GM12801 (cell line): ENCODE results near the gene NMB.

Experiments used
- TF ChIP-seq, protein P1 (sequence below): IDR thresholded peaks from one replicate; pipeline ENCODE4 v1.5.1; 2011; ENCODE audit warnings: control low read depth; ENCODE audit not compliant: insufficient read length; ENCODE audit errors: extremely low read depth

The NMB gene

DNA sequence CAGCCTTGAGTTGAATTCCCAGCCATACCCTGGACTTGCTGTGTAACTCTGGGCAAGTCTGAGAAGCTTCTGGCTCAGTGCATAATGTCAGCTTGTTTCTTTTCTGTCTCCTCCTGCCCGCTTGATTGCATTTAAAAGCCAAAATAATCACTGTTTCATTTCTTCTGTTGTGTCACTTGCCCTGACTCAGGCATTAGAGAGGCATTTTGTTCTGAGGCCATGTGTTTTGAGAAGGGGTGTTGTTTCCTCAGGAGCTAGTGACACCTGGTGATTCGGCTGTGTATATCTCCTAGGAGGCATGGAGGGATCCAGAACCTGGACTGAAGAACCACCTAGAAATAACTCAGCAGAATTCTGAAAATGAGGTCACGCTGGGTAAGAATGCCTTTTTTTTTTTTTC, 19.9 kb downstream of the NMB start:
- TF ChIP-seq, protein P1, sequence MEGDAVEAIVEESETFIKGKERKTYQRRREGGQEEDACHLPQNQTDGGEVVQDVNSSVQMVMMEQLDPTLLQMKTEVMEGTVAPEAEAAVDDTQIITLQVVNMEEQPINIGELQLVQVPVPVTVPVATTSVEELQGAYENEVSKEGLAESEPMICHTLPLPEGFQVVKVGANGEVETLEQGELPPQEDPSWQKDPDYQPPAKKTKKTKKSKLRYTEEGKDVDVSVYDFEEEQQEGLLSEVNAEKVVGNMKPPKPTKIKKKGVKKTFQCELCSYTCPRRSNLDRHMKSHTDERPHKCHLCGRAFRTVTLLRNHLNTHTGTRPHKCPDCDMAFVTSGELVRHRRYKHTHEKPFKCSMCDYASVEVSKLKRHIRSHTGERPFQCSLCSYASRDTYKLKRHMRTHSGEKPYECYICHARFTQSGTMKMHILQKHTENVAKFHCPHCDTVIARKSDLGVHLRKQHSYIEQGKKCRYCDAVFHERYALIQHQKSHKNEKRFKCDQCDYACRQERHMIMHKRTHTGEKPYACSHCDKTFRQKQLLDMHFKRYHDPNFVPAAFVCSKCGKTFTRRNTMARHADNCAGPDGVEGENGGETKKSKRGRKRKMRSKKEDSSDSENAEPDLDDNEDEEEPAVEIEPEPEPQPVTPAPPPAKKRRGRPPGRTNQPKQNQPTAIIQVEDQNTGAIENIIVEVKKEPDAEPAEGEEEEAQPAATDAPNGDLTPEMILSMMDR = no peak

DNA sequence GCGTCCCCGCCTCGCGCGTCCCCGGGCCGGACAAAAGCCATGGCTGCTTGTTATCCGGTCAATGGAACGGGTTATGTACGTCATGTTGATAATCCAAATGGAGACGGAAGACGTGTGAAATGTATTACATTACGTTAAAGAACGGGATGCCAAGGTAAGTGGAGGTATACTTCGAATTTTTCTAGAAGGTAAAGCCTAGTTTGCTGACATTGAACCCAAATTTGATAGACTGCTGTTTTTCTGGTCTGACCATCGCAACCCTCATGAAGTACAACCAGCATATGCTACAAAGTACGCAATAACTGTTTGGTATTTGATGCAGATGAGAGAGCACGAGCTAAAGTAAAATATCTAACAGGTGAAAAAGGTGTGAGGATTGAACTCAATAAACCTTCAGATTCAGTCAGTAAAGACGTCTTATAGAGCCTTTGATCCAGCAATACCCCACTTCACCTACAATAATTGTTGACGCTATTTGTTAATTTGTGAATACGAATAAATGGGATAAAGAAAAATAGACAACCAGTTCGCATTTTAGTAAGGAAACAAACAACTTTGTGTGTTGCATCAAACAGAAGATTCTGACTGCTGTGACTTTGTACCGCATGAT, 23.7 kb downstream of the NMB start:
- TF ChIP-seq, protein P1 = no peak

DNA sequence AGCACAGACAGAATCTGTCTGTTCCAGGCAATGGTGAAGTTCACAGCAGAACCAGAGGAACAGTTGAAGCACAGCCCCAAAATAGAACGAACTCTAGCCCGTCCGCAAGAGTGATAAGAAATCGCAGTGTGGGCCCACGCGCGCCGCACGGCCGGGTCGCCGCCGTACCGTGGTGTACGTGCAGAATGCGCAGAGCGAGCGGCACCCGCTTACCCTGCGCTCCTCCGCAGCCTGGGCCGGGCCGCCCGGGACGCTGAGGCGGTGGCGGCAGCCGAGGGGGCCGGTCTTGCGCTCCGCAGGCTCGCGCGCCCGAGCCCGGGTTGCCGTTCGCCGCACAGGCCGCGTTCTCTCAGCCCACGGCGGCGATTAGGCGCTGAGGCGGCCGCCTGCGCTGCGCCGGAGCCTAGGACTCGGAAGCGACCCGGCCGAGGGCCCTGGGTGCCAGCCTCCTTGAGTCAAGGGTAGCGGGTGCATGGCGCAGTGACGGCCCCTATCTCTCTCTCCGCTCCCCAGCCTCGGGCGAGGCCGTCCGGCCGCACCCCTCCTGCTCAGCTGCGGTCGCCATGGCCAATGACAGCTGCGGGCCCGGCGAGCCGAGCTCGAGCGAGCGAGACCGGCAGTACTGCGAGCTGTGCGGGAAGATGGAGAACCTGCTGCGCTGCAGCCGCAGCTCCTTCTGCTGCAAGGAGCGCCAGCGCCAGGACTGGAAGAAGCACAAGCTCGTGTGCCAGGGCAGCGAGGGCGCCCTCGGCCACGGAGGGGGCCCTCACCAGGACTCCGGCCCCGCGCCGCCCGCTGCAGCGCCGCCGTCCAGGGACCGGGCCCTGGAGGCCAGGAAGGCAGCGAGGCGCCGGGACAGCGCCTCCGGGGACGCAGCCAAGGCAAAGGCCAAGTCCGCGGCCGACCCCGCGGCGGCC, 24.4 kb downstream of the NMB start:
- TF ChIP-seq, protein P1 = no peak

DNA sequence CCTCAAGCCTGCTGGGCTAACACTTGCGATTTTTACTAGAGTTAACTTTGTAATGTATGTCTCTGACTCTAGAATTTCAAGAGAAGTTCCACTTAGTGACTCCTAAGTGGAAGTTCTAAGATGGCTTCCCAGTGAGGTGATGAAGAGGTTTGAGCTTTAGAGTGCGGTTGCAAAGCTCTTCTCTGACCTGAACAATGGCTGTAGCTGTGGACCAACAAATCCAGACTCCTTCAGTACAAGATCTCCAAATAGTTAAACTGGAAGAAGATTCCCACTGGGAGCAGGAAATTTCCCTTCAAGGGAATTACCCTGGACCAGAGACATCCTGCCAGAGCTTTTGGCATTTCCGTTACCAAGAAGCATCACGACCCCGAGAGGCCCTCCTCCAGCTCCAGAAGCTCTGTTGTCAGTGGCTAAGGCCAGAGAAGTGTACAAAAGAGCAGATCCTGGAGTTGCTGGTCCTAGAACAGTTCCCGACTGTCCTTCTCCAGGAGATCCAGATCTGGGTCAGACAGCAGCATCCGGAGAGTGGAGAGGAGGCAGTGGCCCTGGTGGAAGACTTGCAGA, 26.2 kb downstream of the NMB start:
- TF ChIP-seq, protein P1 = no peak

DNA sequence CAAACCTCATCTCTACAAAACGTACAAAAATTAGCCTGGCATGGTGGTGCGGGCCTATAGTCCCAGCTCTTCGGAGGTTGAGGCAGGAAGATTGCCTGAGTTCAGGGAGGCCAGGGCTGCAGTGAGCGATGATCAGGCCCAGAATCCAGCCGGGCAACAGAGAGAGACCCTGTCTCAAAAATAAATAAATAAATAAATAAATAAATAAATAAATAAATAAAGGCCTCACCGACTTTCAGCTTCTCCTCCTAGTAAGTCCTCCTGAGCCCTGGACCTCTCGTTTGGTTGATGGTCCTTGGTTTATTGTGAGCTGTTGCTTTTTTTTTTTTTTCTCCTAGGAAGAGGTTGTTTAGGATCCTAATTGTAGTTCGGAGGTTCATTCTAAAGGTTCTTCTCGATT, 29.0 kb downstream of the NMB start:
- TF ChIP-seq, protein P1 = no peak

DNA sequence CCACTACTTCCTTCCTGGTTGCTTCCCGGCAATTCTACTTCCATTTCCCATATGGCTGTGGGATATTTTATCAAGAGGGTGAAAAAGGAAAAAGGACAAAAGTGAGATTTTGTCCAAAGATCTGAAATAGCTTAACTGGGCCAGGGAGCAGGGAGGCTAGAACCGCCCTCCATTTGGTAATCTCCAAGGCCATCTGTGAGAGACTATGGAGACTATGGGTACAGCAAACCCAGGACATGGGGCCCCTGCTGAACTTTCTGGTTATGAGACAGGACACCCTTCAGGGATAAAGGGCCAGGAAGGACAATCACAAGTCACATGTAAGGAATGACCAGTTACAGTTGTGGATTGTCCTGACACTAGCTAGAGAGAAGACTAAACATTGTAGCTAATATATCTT, 32.9 kb downstream of the NMB start:
- TF ChIP-seq, protein P1 = no peak

DNA sequence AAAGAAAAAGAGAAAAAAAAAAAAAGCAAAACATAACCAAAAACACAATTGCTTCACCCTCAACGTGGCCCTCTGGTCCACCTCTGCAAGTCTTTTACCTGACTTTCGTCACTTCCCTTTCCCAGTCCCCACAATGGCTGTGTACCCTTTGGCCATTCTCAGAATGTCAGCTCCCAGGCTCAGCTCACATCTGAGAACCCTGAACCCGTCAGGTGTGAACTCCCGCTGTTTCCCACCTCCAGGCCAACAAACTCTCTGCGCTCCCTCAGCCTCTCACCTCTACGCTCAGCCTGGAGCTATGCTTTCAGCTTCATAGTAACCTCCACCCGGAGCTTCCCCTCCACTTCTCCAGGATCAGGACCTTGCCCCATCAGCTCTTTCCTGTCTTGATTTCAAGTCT, 33.6 kb downstream of the NMB start:
- TF ChIP-seq, protein P1 = no peak
